SK-N-SH (cell line): ENCODE data around the gene GRIPAP1. TPM values are rescaled to one million over a fixed set of nuclear protein-coding genes. Genes with fewer than 3 reads are reported as not detected.
"Not testable (repeated sequence)": the region's sequence is repeated elsewhere in the genome, so short reads cannot be mapped to it uniquely, and the experiment has no call there.

Experiments
- CTCF ChIA-PET: fragments of 300-600, 350-600 bp; formaldehyde crosslinking; extraction: SDS; loops from one replicate; lab custom pipeline; 2021; lab: Yijun Ruan, JAX
- POLR2A ChIA-PET: fragments of 350-600 bp; sonication (Branson Sonifier 250); formaldehyde crosslinking; extraction: SDS; loops from one replicate; lab custom pipeline; 2020; ENCODE audit warnings: antibody characterized with exemption, inconsistent platforms; lab: Yijun Ruan, JAX
- DNase-seq: peaks from one replicate; pipeline ENCODE4 v3.0.0; 2012
- H2AFZ ChIP-seq: fragments of 200-600 bp; sonication (generic); 2 replicates; pipeline ENCODE4 v1.8.1; 2016; ENCODE audit warnings: antibody characterized with exemption, mild to moderate bottlenecking, low read depth
- H3F3A ChIP-seq: fragments of 200-600 bp; sonication (generic); replicated peaks from 2 replicates; pipeline ENCODE3; 2016; ENCODE audit warnings: antibody characterized with exemption, mild to moderate bottlenecking; ENCODE audit not compliant: insufficient read depth
- H3K27ac ChIP-seq, 2 experiments: fragments of 200-500 bp in 1 of 2; fragments of 200-600 bp in 1 of 2; sonication (Bioruptor generic) in 1 of 2; sonication (generic), shearing (Covaris generic) in 1 of 2; 2 replicates each; pipeline versions ENCODE4 v1.5.1 to v1.6.1; 2014 to 2016; ENCODE audit warnings: low read depth in 2 of 2, inconsistent platforms in 1 of 2, low read length in 1 of 2, mild to moderate bottlenecking in 1 of 2, mixed read lengths in 1 of 2
- H3K27me3 ChIP-seq: fragments of 200-600 bp; sonication (generic), shearing (Covaris generic); 2 replicates; pipeline ENCODE4 v1.6.1; 2016; ENCODE audit warnings: mixed run types; ENCODE audit not compliant: insufficient read depth
- H3K36me3 ChIP-seq, 2 experiments: fragments of 200-500 bp in 1 of 2; fragments of 200-600 bp in 1 of 2; sonication (Bioruptor generic) in 1 of 2; sonication (generic) in 1 of 2; replicated peaks in 1 of 2; 2 replicates each; pipeline versions ENCODE3 to v1.5.1; 2014 to 2016; ENCODE audit warnings: low read length in 1 of 2, mild to moderate bottlenecking in 1 of 2; ENCODE audit not compliant: insufficient read depth in 2 of 2, control insufficient read depth in 1 of 2
- H3K4me1 ChIP-seq, 2 experiments: fragments of 200-500 bp in 1 of 2; fragments of 200-600 bp in 1 of 2; sonication (Bioruptor generic) in 1 of 2; sonication (generic), shearing (Covaris generic) in 1 of 2; 2 replicates each; pipeline versions ENCODE4 v1.5.1 to v1.6.1; 2014 to 2016; ENCODE audit warnings: low read depth in 1 of 2, low read length in 1 of 2, mixed run types in 1 of 2; ENCODE audit not compliant: insufficient read depth in 2 of 2, control insufficient read depth in 1 of 2
- H3K4me2 ChIP-seq: fragments of 200-600 bp; sonication (generic), shearing (Covaris generic); 2 replicates; pipeline ENCODE4 v1.6.1; 2017; ENCODE audit warnings: mixed run types
- H3K4me3 ChIP-seq, 2 experiments: fragments of 200-500 bp in 1 of 2; fragments of 200-600 bp in 1 of 2; sonication (Bioruptor generic) in 1 of 2; sonication (generic), shearing (Covaris generic) in 1 of 2; 2 replicates each; pipeline versions ENCODE4 v1.5.1 to v1.8.1; 2014 to 2016; ENCODE audit warnings: low read depth in 2 of 2, inconsistent platforms in 1 of 2, low read length in 1 of 2, mild to moderate bottlenecking in 1 of 2, mixed read lengths in 1 of 2, moderate library complexity in 1 of 2
- H3K79me2 ChIP-seq: fragments of 200-600 bp; sonication (generic); 2 replicates; pipeline ENCODE4 v1.8.1; 2017; ENCODE audit warnings: mild to moderate bottlenecking; ENCODE audit not compliant: insufficient read depth
- H3K9ac ChIP-seq: fragments of 200-600 bp; sonication (generic); 2 replicates; pipeline ENCODE4 v1.6.1; 2017; ENCODE audit warnings: mixed run types
- H3K9me2 ChIP-seq: fragments of 200-600 bp; sonication (generic); 2 replicates; pipeline ENCODE4 v1.6.1; 2017; ENCODE audit warnings: mixed run types
- H3K9me3 ChIP-seq: fragments of 200-600 bp; sonication (generic); 2 replicates; pipeline ENCODE4 v1.6.1; 2017; ENCODE audit warnings: mixed run types, mild to moderate bottlenecking, moderate library complexity
- H4K20me1 ChIP-seq: fragments of 200-600 bp; sonication (generic); 2 replicates; pipeline ENCODE4 v1.6.1; 2017; ENCODE audit warnings: mild to moderate bottlenecking, mixed run types; ENCODE audit not compliant: insufficient read depth
- CHD2 ChIP-seq: fragments of 150-350 bp; IDR thresholded peaks from 2 replicates; pipeline ENCODE4 v1.6.1; 2018; ENCODE audit warnings: low read length; ENCODE audit not compliant: partially characterized antibody
- ELF1 ChIP-seq: IDR thresholded peaks from 2 replicates; pipeline ENCODE4 v1.4.0; 2012
- FOSL2 ChIP-seq: IDR thresholded peaks from 2 replicates; pipeline ENCODE4 v1.4.0; 2012; ENCODE audit warnings: low read depth, mild to moderate bottlenecking, moderate library complexity, borderline replicate concordance
- GABPA ChIP-seq: IDR thresholded peaks from 2 replicates; pipeline ENCODE4 v1.4.0; 2012; ENCODE audit warnings: low read depth, mild to moderate bottlenecking
- NFIC ChIP-seq: IDR thresholded peaks from 2 replicates; pipeline ENCODE4 v1.4.0; 2012; ENCODE audit warnings: borderline replicate concordance
- NRF1 ChIP-seq: IDR thresholded peaks from 2 replicates; pipeline ENCODE4 v1.6.1; 2012; ENCODE audit warnings: low read depth, mild to moderate bottlenecking, low read length
- RCOR1 ChIP-seq: fragments of 150-350 bp; IDR thresholded peaks from 2 replicates; pipeline ENCODE4 v1.6.1; 2017; ENCODE audit warnings: antibody characterized with exemption, low read length
- RFX5 ChIP-seq: IDR thresholded peaks from 2 replicates; pipeline ENCODE4 v1.6.1; 2012; ENCODE audit warnings: mild to moderate bottlenecking, improper control_type of control experiment, low read length
- RXRA ChIP-seq: IDR thresholded peaks from 2 replicates; pipeline ENCODE4 v1.4.0; 2012; ENCODE audit warnings: low read depth, mild to moderate bottlenecking, borderline replicate concordance
- SIN3A ChIP-seq: IDR thresholded peaks from 2 replicates; pipeline ENCODE4 v1.6.1; 2012; ENCODE audit warnings: low read depth, mild to moderate bottlenecking, low read length, moderate library complexity, borderline replicate concordance
- YY1 ChIP-seq: IDR thresholded peaks from 2 replicates; pipeline ENCODE4 v1.4.0; 2012; ENCODE audit warnings: low read depth, mild to moderate bottlenecking
- WGBS: methylation state at CpG from one replicate; pipeline ENCODE4 v1.1.6; 2017; ENCODE audit warnings: low lambda C conversion rate; 5-methylcytosine and 5-hydroxymethylcytosine counted together
- polyA plus RNA-seq, 3 experiments: library from polyadenylated mRNA; depleted of rRNA; stranded (reverse); fragments of >200 nt; gene quantifications; 2 replicates each; pipeline ENCODE4 v1.2.3, GENCODE V29; 2012
- TF ChIP-seq, protein P1 (sequence below): fragments of 200-600 bp; sonication (generic); IDR thresholded peaks from 2 replicates; pipeline ENCODE4 v1.6.1; 2017; ENCODE audit warnings: antibody characterized with exemption, mild to moderate bottlenecking, moderate library complexity
- TF ChIP-seq, protein P2 (sequence below): IDR thresholded peaks from 2 replicates; pipeline ENCODE4 v1.4.0; 2012; ENCODE audit warnings: low read depth, borderline replicate concordance
- TF ChIP-seq, protein P3 (sequence below): IDR thresholded peaks from 2 replicates; pipeline ENCODE4 v1.6.1; 2012; ENCODE audit warnings: mild to moderate bottlenecking, low read depth, low read length, moderate library complexity

The GRIPAP1 gene
- polyA plus RNA-seq, 1 of the 3 experiments (the other 2 are of a cell fraction), result 63.6 TPM

DNA sequence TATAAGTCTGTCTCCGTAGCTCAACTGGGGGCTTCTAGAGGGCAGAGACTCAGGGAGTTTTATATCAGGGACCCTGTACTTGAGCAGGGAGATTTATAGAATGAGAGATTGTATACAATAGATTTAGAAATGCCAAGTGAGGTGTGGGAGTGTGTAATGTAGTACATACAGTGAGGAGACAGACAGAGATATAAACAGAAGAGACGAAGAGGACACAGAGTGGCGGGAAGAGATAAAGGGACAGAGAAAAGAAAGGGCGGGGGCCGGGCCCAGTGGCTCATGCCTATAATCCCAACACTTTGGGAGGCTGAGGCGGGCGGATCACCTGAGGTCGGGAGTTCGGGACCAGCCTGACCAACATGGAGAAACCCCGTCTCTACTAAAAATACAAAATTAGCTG is 21.7 kb downstream of the GRIPAP1 start:
- H2AFZ ChIP-seq, H3K4me2 ChIP-seq, H3K27ac ChIP-seq, H3K4me1 ChIP-seq, DNase-seq, H4K20me1 ChIP-seq, H3K79me2 ChIP-seq, H3K4me3 ChIP-seq, H3K9me3 ChIP-seq, H3K27me3 ChIP-seq, H3F3A ChIP-seq, POLR2A ChIA-PET, H3K9ac ChIP-seq, H3K9me2 ChIP-seq: not testable (repeated sequence)
- 86% methylated on average over 10 of the region's 10 CpGs for WGBS
- H3K36me3 ChIP-seq, result peaks cover 21 to 51% of the 10 kb centered on the region in 2 experiments
- CTCF ChIA-PET, result interaction anchor here (3.3 kb wide), 1 partner anchor 8 kb away, joined by 14 read pairs; the partner anchor contains the start of gene KCND1

DNA sequence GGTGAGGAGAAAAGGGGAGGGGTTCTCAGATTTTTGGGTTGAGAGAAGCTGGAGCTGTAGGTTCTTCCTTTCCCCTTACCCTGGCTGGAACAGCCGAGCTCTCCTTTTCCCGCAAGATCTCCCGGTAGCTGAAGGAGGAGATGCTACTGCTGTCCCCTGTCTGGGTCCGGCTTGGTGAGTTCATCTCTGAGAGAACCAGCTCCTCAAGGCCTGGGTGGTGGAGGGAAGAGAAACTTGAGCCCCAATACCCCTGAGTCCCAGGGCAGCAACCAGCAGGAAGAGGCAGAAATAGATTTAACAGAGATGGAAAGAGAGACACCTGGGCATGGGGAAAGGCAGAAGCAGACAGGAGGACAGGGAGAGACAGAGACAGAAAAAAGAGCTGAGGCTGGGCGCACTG is 23.8 kb downstream of the GRIPAP1 start:
- no peak overlapping the region for H3K4me2 ChIP-seq
- H3K9ac ChIP-seq, result no peak overlapping the region
- no peaks in the 10 kb centered on the region for H3K4me1 ChIP-seq
- H3K27me3 ChIP-seq, result no peaks in the 10 kb centered on the region
- H3F3A ChIP-seq, result no peaks in the 10 kb centered on the region
- H3K27ac ChIP-seq, result no peak overlapping the region
- TF ChIP-seq CHD2 (no peak), NFIC (no peak), RFX5 (no peak), ELF1 (no peak), YY1 (no peak), NRF1 (no peak), GABPA (no peak), RXRA (no peak), RCOR1 (no peak), FOSL2 (no peak), SIN3A (no peak)
- TF ChIP-seq, protein P1, sequence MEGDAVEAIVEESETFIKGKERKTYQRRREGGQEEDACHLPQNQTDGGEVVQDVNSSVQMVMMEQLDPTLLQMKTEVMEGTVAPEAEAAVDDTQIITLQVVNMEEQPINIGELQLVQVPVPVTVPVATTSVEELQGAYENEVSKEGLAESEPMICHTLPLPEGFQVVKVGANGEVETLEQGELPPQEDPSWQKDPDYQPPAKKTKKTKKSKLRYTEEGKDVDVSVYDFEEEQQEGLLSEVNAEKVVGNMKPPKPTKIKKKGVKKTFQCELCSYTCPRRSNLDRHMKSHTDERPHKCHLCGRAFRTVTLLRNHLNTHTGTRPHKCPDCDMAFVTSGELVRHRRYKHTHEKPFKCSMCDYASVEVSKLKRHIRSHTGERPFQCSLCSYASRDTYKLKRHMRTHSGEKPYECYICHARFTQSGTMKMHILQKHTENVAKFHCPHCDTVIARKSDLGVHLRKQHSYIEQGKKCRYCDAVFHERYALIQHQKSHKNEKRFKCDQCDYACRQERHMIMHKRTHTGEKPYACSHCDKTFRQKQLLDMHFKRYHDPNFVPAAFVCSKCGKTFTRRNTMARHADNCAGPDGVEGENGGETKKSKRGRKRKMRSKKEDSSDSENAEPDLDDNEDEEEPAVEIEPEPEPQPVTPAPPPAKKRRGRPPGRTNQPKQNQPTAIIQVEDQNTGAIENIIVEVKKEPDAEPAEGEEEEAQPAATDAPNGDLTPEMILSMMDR, result no peak
- TF ChIP-seq, protein P2, sequence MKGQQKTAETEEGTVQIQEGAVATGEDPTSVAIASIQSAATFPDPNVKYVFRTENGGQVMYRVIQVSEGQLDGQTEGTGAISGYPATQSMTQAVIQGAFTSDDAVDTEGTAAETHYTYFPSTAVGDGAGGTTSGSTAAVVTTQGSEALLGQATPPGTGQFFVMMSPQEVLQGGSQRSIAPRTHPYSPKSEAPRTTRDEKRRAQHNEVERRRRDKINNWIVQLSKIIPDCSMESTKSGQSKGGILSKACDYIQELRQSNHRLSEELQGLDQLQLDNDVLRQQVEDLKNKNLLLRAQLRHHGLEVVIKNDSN, result no peak
- TF ChIP-seq, protein P3, sequence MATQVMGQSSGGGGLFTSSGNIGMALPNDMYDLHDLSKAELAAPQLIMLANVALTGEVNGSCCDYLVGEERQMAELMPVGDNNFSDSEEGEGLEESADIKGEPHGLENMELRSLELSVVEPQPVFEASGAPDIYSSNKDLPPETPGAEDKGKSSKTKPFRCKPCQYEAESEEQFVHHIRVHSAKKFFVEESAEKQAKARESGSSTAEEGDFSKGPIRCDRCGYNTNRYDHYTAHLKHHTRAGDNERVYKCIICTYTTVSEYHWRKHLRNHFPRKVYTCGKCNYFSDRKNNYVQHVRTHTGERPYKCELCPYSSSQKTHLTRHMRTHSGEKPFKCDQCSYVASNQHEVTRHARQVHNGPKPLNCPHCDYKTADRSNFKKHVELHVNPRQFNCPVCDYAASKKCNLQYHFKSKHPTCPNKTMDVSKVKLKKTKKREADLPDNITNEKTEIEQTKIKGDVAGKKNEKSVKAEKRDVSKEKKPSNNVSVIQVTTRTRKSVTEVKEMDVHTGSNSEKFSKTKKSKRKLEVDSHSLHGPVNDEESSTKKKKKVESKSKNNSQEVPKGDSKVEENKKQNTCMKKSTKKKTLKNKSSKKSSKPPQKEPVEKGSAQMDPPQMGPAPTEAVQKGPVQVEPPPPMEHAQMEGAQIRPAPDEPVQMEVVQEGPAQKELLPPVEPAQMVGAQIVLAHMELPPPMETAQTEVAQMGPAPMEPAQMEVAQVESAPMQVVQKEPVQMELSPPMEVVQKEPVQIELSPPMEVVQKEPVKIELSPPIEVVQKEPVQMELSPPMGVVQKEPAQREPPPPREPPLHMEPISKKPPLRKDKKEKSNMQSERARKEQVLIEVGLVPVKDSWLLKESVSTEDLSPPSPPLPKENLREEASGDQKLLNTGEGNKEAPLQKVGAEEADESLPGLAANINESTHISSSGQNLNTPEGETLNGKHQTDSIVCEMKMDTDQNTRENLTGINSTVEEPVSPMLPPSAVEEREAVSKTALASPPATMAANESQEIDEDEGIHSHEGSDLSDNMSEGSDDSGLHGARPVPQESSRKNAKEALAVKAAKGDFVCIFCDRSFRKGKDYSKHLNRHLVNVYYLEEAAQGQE, result no peak
- no peaks in the 10 kb centered on the region for H3K79me2 ChIP-seq
- H3K9me2 ChIP-seq, result no peaks in the 10 kb centered on the region
- no peak for DNase-seq
- H2AFZ ChIP-seq, result no peak overlapping the region
- ChIA-PET CTCF (interaction anchor here (0.7 kb wide), 1 partner anchor 51 kb away, joined by 3 read pairs; no protein-coding TSS in a partner anchor), POLR2A (no interaction called here)
- no peaks in the 10 kb centered on the region for H3K9me3 ChIP-seq
- H3K36me3 ChIP-seq, result peaks cover 7 to 41% of the 10 kb centered on the region in 2 experiments
- no peaks in the 10 kb centered on the region for H4K20me1 ChIP-seq
- 98% methylated on average over 5 of the region's 5 CpGs for WGBS
- no peak overlapping the region for H3K4me3 ChIP-seq
